GM12873 (cell line): ENCODE measurements around the gene GOLGA3.

Experiments
- CTCF ChIP-seq: IDR thresholded peaks from 2 replicates; pipeline ENCODE4 v1.5.1; 2012; ENCODE audit warnings: low read depth, mild to moderate bottlenecking, moderate library complexity, low read length, control low read depth; ENCODE audit not compliant: insufficient read depth; ENCODE audit errors: missing control alignments

The GOLGA3 gene

GRCh38 chr12:132803125-132803524 is 25.5 kb downstream of the GOLGA3 start:
- TF ChIP-seq CTCF, result no peak

GRCh38 chr12:132801741-132802140 is 26.9 kb downstream of the GOLGA3 start:
- no peak for TF ChIP-seq CTCF

GRCh38 chr12:132798836-132799235 is 29.8 kb downstream of the GOLGA3 start:
- no peak for TF ChIP-seq CTCF

GRCh38 chr12:132797820-132798570 is 30.7 kb downstream of the GOLGA3 start:
- TF ChIP-seq CTCF, result no peak

- TF ChIP-seq CTCF, result no peak
These were observed 32.8 kb downstream of the GOLGA3 start for GRCh38 chr12:132795847-132796246.

- TF ChIP-seq CTCF, result no peak
These were observed 39.6 kb downstream of the GOLGA3 start for GRCh38 chr12:132789099-132789471.

- TF ChIP-seq CTCF, result no peak
These were observed 40.1 kb downstream of the GOLGA3 start for GRCh38 chr12:132788375-132789098.
